ENCODE data around the gene EFEMP2.

The EFEMP2 gene

GRCh38 chr11:65917434-65918210 is 45.0 kb upstream of the EFEMP2 start:
- H3K23ac ChIP-seq (ENCODE audit: low read depth, low read length, poor library complexity), result peak overlapping the region; percentile 81

GRCh38 chr11:65917077-65917433 is 44.5 kb upstream of the EFEMP2 start:
- no peak overlapping the region for H3K23ac ChIP-seq (ENCODE audit: low read depth, low read length, poor library complexity)
- H3K18ac ChIP-seq (ENCODE audit: low read length), result no peak overlapping the region
- no peak overlapping the region for H3K9ac ChIP-seq (ENCODE audit: low read depth, low read length, poor library complexity)
- H2BK12ac ChIP-seq (ENCODE audit: low read length), result no peak overlapping the region
- H3K27ac ChIP-seq (replicated peaks; ENCODE audit: low read length), result no peak overlapping the region
- H4K91ac ChIP-seq (ENCODE audit: low read depth, low read length, poor library complexity), result no peak overlapping the region
- H3K4me3 ChIP-seq (ENCODE audit: low read length in 2 of 2), result peak overlapping the region in 1 of 2 donors; percentile 100
- H3K14ac ChIP-seq (ENCODE audit: low read length), result no peak overlapping the region
- H3K79me1 ChIP-seq (ENCODE audit: low read depth, low read length), result peaks cover 22% of the 10 kb centered on the region
- H3K4me1 ChIP-seq (ENCODE audit: control insufficient read depth in 2 of 2, insufficient read depth in 1 of 2, low read depth in 1 of 2, low read length in 2 of 2), result peaks cover 16 to 17% of the 10 kb centered on the region in 2 donors
- no peak overlapping the region for H3K4me2 ChIP-seq (ENCODE audit: insufficient read depth, low read length, poor library complexity, severe bottlenecking)
- no peak overlapping the region for H4K8ac ChIP-seq (ENCODE audit: low read depth, low read length)
- no peak overlapping the region for H2BK15ac ChIP-seq (ENCODE audit: low read length)
- no peak for DNase-seq (ENCODE audit: low spot score)
- no peak overlapping the region for H2AK5ac ChIP-seq (ENCODE audit: low read depth, low read length)
- no CpG with 5 or more reads among the region's 3 CpGs for WGBS, 2 donors (ENCODE audit: extremely low coverage in 2 of 2, insufficient read length in 2 of 2, insufficient replicate concordance in 1 of 2)
- H2BK5ac ChIP-seq (ENCODE audit: low read length), result no peak overlapping the region
- peaks cover 13 to 28% of the 10 kb centered on the region in 2 donors for H3K36me3 ChIP-seq (replicated peaks in 1 of 2; ENCODE audit: control insufficient read depth in 2 of 2, insufficient read depth in 2 of 2, low read length in 2 of 2)
- H3K9me3 ChIP-seq (replicated peaks in 1 of 2; ENCODE audit: control insufficient read depth in 2 of 2, insufficient read depth in 1 of 2, low read depth in 1 of 2, low read length in 2 of 2), result peaks cover 0 to 2% of the 10 kb centered on the region in 2 donors
- H2BK120ac ChIP-seq (ENCODE audit: low read depth, low read length), result no peak overlapping the region
- H3K4ac ChIP-seq (ENCODE audit: low read length), result no peak overlapping the region
- no peak overlapping the region for H2AFZ ChIP-seq (ENCODE audit: low read length)
- H3K27me3 ChIP-seq (ENCODE audit: control insufficient read depth in 3 of 3, insufficient read depth in 3 of 3, low read depth in 1 of 3, low read length in 3 of 3), result no peaks in the 10 kb centered on the region

More at GRCh38 chr11:65917434-65918210, 45.0 kb upstream of the EFEMP2 start:
- Histone ChIP-seq H2BK5ac (ENCODE audit: low read length) (no peak overlapping the region), H4K8ac (ENCODE audit: low read depth, low read length) (no peak overlapping the region), H3K9ac (ENCODE audit: low read depth, low read length, poor library complexity) (no peak overlapping the region), H3K27ac (replicated peaks; ENCODE audit: low read length) (no peak overlapping the region), H3K36me3 (replicated peaks in 1 of 2; ENCODE audit: control insufficient read depth in 2 of 2, insufficient read depth in 2 of 2, low read length in 2 of 2) (peaks cover 19 to 33% of the 10 kb centered on the region in 2 donors), H2AK5ac (ENCODE audit: low read depth, low read length) (peak overlapping the region; percentile 66), H2BK15ac (ENCODE audit: low read length) (no peak overlapping the region), H2BK12ac (ENCODE audit: low read length) (peak overlapping the region; percentile 89), H3K27me3 (ENCODE audit: control insufficient read depth in 3 of 3, insufficient read depth in 3 of 3, low read depth in 1 of 3, low read length in 3 of 3) (no peaks in the 10 kb centered on the region), H3K14ac (ENCODE audit: low read length) (no peak overlapping the region), H3K79me1 (ENCODE audit: low read depth, low read length) (peaks cover 22% of the 10 kb centered on the region), H3K9me3 (replicated peaks in 1 of 2; ENCODE audit: control insufficient read depth in 2 of 2, insufficient read depth in 1 of 2, low read depth in 1 of 2, low read length in 2 of 2) (peaks cover 0 to 2% of the 10 kb centered on the region in 2 donors), H2BK120ac (ENCODE audit: low read depth, low read length) (no peak overlapping the region), H3K4me2 (ENCODE audit: insufficient read depth, low read length, poor library complexity, severe bottlenecking) (peak overlapping the region; percentile 83), H3K4me1 (ENCODE audit: control insufficient read depth in 2 of 2, insufficient read depth in 1 of 2, low read depth in 1 of 2, low read length in 2 of 2) (peaks cover 16 to 17% of the 10 kb centered on the region in 2 donors), H3K4me3 (ENCODE audit: low read length in 2 of 2) (peak overlapping the region; percentile 94 to 100), H4K91ac (ENCODE audit: low read depth, low read length, poor library complexity) (no peak overlapping the region), H3K18ac (ENCODE audit: low read length) (peak overlapping the region; percentile 42), H3K4ac (ENCODE audit: low read length) (no peak overlapping the region), H2AFZ (ENCODE audit: low read length) (no peak overlapping the region)
- no CpG with 5 or more reads among the region's 35 CpGs for WGBS, 2 donors (ENCODE audit: extremely low coverage in 2 of 2, insufficient read length in 2 of 2, insufficient replicate concordance in 1 of 2)
- no peak for DNase-seq (ENCODE audit: low spot score)

- no peak overlapping the region for H4K91ac ChIP-seq (ENCODE audit: low read depth, low read length, poor library complexity)
- H3K27me3 ChIP-seq (ENCODE audit: control insufficient read depth in 3 of 3, insufficient read depth in 3 of 3, low read depth in 1 of 3, low read length in 3 of 3), result no peaks in the 10 kb centered on the region
- H2BK120ac ChIP-seq (ENCODE audit: low read depth, low read length), result no peak overlapping the region
- H3K23ac ChIP-seq (ENCODE audit: low read depth, low read length, poor library complexity), result no peak overlapping the region
- no peak overlapping the region for H2BK15ac ChIP-seq (ENCODE audit: low read length)
- no peak overlapping the region for H3K9ac ChIP-seq (ENCODE audit: low read depth, low read length, poor library complexity)
- H2BK12ac ChIP-seq (ENCODE audit: low read length), result no peak overlapping the region
- no peak overlapping the region for H3K4me2 ChIP-seq (ENCODE audit: insufficient read depth, low read length, poor library complexity, severe bottlenecking)
- H2BK5ac ChIP-seq (ENCODE audit: low read length), result peak overlapping the region; percentile 8
- H4K8ac ChIP-seq (ENCODE audit: low read depth, low read length), result no peak overlapping the region
- no peak overlapping the region for H3K4me3 ChIP-seq (ENCODE audit: low read length in 2 of 2)
- peaks cover 22% of the 10 kb centered on the region for H3K79me1 ChIP-seq (ENCODE audit: low read depth, low read length)
- no peak for DNase-seq (ENCODE audit: low spot score)
- no peak overlapping the region for H3K14ac ChIP-seq (ENCODE audit: low read length)
- H2AK5ac ChIP-seq (ENCODE audit: low read depth, low read length), result no peak overlapping the region
- WGBS, 2 donors (ENCODE audit: extremely low coverage in 2 of 2, insufficient read length in 2 of 2, insufficient replicate concordance in 1 of 2), result no CpG with 5 or more reads among the region's 7 CpGs
- no peak overlapping the region for H3K18ac ChIP-seq (ENCODE audit: low read length)
- no peak overlapping the region for H2AFZ ChIP-seq (ENCODE audit: low read length)
- peaks cover 0 to 2% of the 10 kb centered on the region in 2 donors for H3K9me3 ChIP-seq (replicated peaks in 1 of 2; ENCODE audit: control insufficient read depth in 2 of 2, insufficient read depth in 1 of 2, low read depth in 1 of 2, low read length in 2 of 2)
- H3K36me3 ChIP-seq (replicated peaks in 1 of 2; ENCODE audit: control insufficient read depth in 2 of 2, insufficient read depth in 2 of 2, low read length in 2 of 2), result peaks cover 12 to 24% of the 10 kb centered on the region in 2 donors
- H3K27ac ChIP-seq (replicated peaks; ENCODE audit: low read length), result no peak overlapping the region
- peaks cover 17 to 22% of the 10 kb centered on the region in 2 donors for H3K4me1 ChIP-seq (ENCODE audit: control insufficient read depth in 2 of 2, insufficient read depth in 1 of 2, low read depth in 1 of 2, low read length in 2 of 2)
- H3K4ac ChIP-seq (ENCODE audit: low read length), result no peak overlapping the region
Observed at GRCh38 chr11:65916391-65916790, 43.8 kb upstream of the EFEMP2 start.

GRCh38 chr11:65915821-65916251 is 43.2 kb upstream of the EFEMP2 start:
- Histone ChIP-seq H3K4me1 (ENCODE audit: control insufficient read depth in 2 of 2, insufficient read depth in 1 of 2, low read depth in 1 of 2, low read length in 2 of 2) (peaks cover 17 to 22% of the 10 kb centered on the region in 2 donors), H4K8ac (ENCODE audit: low read depth, low read length) (no peak overlapping the region), H2AK5ac (ENCODE audit: low read depth, low read length) (no peak overlapping the region), H2BK15ac (ENCODE audit: low read length) (no peak overlapping the region), H3K4me2 (ENCODE audit: insufficient read depth, low read length, poor library complexity, severe bottlenecking) (no peak overlapping the region), H3K23ac (ENCODE audit: low read depth, low read length, poor library complexity) (peak overlapping the region; percentile 58), H2AFZ (ENCODE audit: low read length) (no peak overlapping the region), H4K91ac (ENCODE audit: low read depth, low read length, poor library complexity) (no peak overlapping the region), H3K18ac (ENCODE audit: low read length) (no peak overlapping the region), H2BK12ac (ENCODE audit: low read length) (no peak overlapping the region), H3K36me3 (replicated peaks in 1 of 2; ENCODE audit: control insufficient read depth in 2 of 2, insufficient read depth in 2 of 2, low read length in 2 of 2) (peaks cover 12 to 19% of the 10 kb centered on the region in 2 donors), H3K27me3 (ENCODE audit: control insufficient read depth in 3 of 3, insufficient read depth in 3 of 3, low read depth in 1 of 3, low read length in 3 of 3) (no peaks in the 10 kb centered on the region), H3K9ac (ENCODE audit: low read depth, low read length, poor library complexity) (peak overlapping the region; percentile 12), H2BK5ac (ENCODE audit: low read length) (peak overlapping the region; percentile 46), H3K14ac (ENCODE audit: low read length) (no peak overlapping the region), H3K9me3 (replicated peaks in 1 of 2; ENCODE audit: control insufficient read depth in 2 of 2, insufficient read depth in 1 of 2, low read depth in 1 of 2, low read length in 2 of 2) (peaks cover 0 to 2% of the 10 kb centered on the region in 2 donors), H3K4me3 (ENCODE audit: low read length in 2 of 2) (no peak overlapping the region), H3K27ac (replicated peaks; ENCODE audit: low read length) (no peak overlapping the region), H2BK120ac (ENCODE audit: low read depth, low read length) (no peak overlapping the region), H3K4ac (ENCODE audit: low read length) (no peak overlapping the region), H3K79me1 (ENCODE audit: low read depth, low read length) (peaks cover 19% of the 10 kb centered on the region)
- no peak for DNase-seq (ENCODE audit: low spot score)
- no CpG with 5 or more reads among the region's 13 CpGs for WGBS, 2 donors (ENCODE audit: extremely low coverage in 2 of 2, insufficient read length in 2 of 2, insufficient replicate concordance in 1 of 2)

Data from neuronal stem cell (in vitro differentiated cells).